Activated CD8-positive, alpha-beta T cell treated with anti-CD3 and anti-CD28 coated beads for 36 hours (primary cell): ENCODE results near the gene TNIK. TPM values are rescaled to one million over a fixed set of nuclear protein-coding genes. Genes with fewer than 3 reads are reported as not detected.
"Not testable (repeated sequence)": the region's sequence is repeated elsewhere in the genome, so short reads cannot be mapped to it uniquely, and the experiment has no call there.

ENCODE experiments used
- ATAC-seq: fragments of 200-7000 bp; cut with Tn5 transposase; one replicate; pipeline ENCODE4 v1.10.0; 2021; ENCODE audit warnings: mild to moderate bottlenecking, moderate library complexity
- CTCF ChIA-PET: fragments of 350-600 bp; sonication (Branson Sonifier 250); formaldehyde crosslinking; loops from one replicate; lab custom pipeline; 2021; ENCODE audit warnings: antibody characterized with exemption; lab: Charles Lee
- POLR2A ChIA-PET: fragments of 350-600 bp; sonication (Branson Sonifier 250); formaldehyde crosslinking; loops from one replicate; lab custom pipeline; 2021; ENCODE audit warnings: antibody characterized with exemption; lab: Charles Lee
- DNase-seq: peaks from one replicate; pipeline ENCODE4 v3.0.0-alpha.2; 2020
- H3K27ac Mint-ChIP-seq: one replicate; pipeline ENCODE4 v1.8.0; 2021; ENCODE audit warnings: mild to moderate bottlenecking, mixed read lengths
- H3K27me3 Mint-ChIP-seq: one replicate; pipeline ENCODE4 v1.8.0; 2021; ENCODE audit warnings: mixed read lengths
- H3K36me3 Mint-ChIP-seq: one replicate; pipeline ENCODE4 v1.8.0; 2021; ENCODE audit warnings: low read depth, mixed read lengths
- H3K4me1 Mint-ChIP-seq: one replicate; pipeline ENCODE4 v1.8.0; 2021; ENCODE audit warnings: low read depth, mixed read lengths
- H3K4me3 Mint-ChIP-seq: one replicate; pipeline ENCODE4 v1.8.0; 2021; ENCODE audit warnings: mild to moderate bottlenecking, moderate library complexity, mixed read lengths
- H3K9me3 Mint-ChIP-seq: one replicate; pipeline ENCODE4 v1.8.0; 2021; ENCODE audit warnings: mixed read lengths
- intact Hi-C: fragments of 100-400 bp; cut with micrococcal nuclease; formaldehyde crosslinking; loops from one replicate; pipeline ENCODE4 v1.10.0; 2022
- total RNA-seq, 2 experiments: library from RNA; stranded (reverse); gene quantifications; one replicate each; pipeline ENCODE4 v1.2.3, GENCODE V29; 2021
- TF ChIP-seq, protein P1 (sequence below): fragments of 200-600 bp; IDR thresholded peaks from one replicate; pipeline ENCODE4 v1.8.0; 2022; ENCODE audit warnings: antibody characterized with exemption, mild to moderate bottlenecking

TNIK gene
- total RNA-seq, 2 experiments from 2014 or later, result 25.1 to 28.8 TPM

GRCh38 chr3:171451915-171452314, 8.3 kb downstream of the TNIK start:
- intact Hi-C loops, result loop anchor here (10.0 kb wide), 1 partner anchor 287 kb away; no protein-coding TSS in a partner anchor
- TF ChIP-seq, protein P1, sequence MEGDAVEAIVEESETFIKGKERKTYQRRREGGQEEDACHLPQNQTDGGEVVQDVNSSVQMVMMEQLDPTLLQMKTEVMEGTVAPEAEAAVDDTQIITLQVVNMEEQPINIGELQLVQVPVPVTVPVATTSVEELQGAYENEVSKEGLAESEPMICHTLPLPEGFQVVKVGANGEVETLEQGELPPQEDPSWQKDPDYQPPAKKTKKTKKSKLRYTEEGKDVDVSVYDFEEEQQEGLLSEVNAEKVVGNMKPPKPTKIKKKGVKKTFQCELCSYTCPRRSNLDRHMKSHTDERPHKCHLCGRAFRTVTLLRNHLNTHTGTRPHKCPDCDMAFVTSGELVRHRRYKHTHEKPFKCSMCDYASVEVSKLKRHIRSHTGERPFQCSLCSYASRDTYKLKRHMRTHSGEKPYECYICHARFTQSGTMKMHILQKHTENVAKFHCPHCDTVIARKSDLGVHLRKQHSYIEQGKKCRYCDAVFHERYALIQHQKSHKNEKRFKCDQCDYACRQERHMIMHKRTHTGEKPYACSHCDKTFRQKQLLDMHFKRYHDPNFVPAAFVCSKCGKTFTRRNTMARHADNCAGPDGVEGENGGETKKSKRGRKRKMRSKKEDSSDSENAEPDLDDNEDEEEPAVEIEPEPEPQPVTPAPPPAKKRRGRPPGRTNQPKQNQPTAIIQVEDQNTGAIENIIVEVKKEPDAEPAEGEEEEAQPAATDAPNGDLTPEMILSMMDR, result no peak
- Mint-ChIP-seq H3K36me3 (no peaks in the 10 kb centered on the region), H3K4me1 (peaks cover 34% of the 10 kb centered on the region), H3K4me3 (no peak overlapping the region), H3K27ac (no peak overlapping the region), H3K9me3 (no peaks in the 10 kb centered on the region), H3K27me3 (no peaks in the 10 kb centered on the region)
- ATAC-seq (no peak), DNase-seq (no peak)
- ChIA-PET CTCF (interaction anchor here (1.0 to 1.5 kb wide), 5 partner anchors 9 to 121 kb away, joined by 3 to 4 read pairs (median 3); partner anchors contain the start of gene TNIK), POLR2A (no interaction called here)

- CTCF ChIA-PET, result interaction anchor here (0.6 to 2.2 kb wide), 3 partner anchors 11 to 258 kb away, joined by 3 to 9 read pairs (median 3); no protein-coding TSS in a partner anchor
- peaks cover 44% of the 10 kb centered on the region for H3K4me1 Mint-ChIP-seq
- H3K4me3 Mint-ChIP-seq, H3K36me3 Mint-ChIP-seq, DNase-seq, intact Hi-C loops, H3K9me3 Mint-ChIP-seq, H3K27me3 Mint-ChIP-seq, ATAC-seq, H3K27ac Mint-ChIP-seq: not testable (repeated sequence)
- POLR2A ChIA-PET, result interaction anchor here (1.0 kb wide), 1 partner anchor 61 kb away, joined by 3 read pairs; no protein-coding TSS in a partner anchor
Observed at GRCh38 chr3:171447579-171447891, 12.7 kb downstream of the TNIK start.

GRCh38 chr3:171446801-171447578, 13.2 kb downstream of the TNIK start:
- peaks cover 50% of the 10 kb centered on the region for H3K4me1 Mint-ChIP-seq
- intact Hi-C loops, result no loop called here
- no peaks in the 10 kb centered on the region for H3K9me3 Mint-ChIP-seq
- H3K4me3 Mint-ChIP-seq, result no peak overlapping the region
- no peak for ATAC-seq
- no peak overlapping the region for H3K27ac Mint-ChIP-seq
- H3K27me3 Mint-ChIP-seq, result no peaks in the 10 kb centered on the region
- no peak for DNase-seq
- TF ChIP-seq, protein P1, result no peak
- ChIA-PET POLR2A (interaction anchor here (1.0 kb wide), 1 partner anchor 60 kb away, joined by 3 read pairs; no protein-coding TSS in a partner anchor), CTCF (interaction anchor here (0.6 to 2.2 kb wide), 5 partner anchors 10 to 284 kb away, joined by 3 to 9 read pairs (median 3); no protein-coding TSS in a partner anchor)
- peaks cover 8% of the 10 kb centered on the region for H3K36me3 Mint-ChIP-seq

DNA sequence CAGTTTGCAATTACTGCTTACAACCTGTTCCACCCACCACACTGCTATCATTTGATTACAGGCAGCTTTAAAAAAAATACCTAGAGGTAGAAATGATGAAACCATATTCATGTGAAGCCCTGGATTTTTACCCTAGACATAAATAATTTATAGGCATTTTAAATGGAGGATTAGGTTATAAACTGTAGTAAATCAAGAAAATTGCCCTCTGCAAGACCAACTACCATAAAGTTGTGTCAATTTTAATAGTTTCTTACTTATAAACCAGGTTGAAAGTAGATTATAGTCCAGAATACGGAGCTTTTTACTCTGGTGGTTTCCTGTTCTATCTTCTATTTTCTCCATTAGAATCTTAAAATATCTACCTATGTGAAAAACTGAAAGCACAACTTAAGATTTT, 13.9 kb downstream of the TNIK start:
- DNase-seq (no peak), ATAC-seq (no peak)
- CTCF ChIA-PET, result interaction anchor here (1.1 to 2.2 kb wide), 5 partner anchors 9 to 284 kb away, joined by 3 to 9 read pairs (median 3); no protein-coding TSS in a partner anchor
- Mint-ChIP-seq H3K4me1 (peaks cover 54% of the 10 kb centered on the region), H3K4me3 (no peak overlapping the region), H3K9me3 (no peaks in the 10 kb centered on the region), H3K27me3 (no peaks in the 10 kb centered on the region), H3K36me3 (peaks cover 8% of the 10 kb centered on the region), H3K27ac (no peak overlapping the region)
- TF ChIP-seq, protein P1, result no peak
- intact Hi-C loops, result no loop called here
- POLR2A ChIA-PET, result interaction anchor here (0.6 kb wide), 1 partner anchor 322 kb away, joined by 3 read pairs; no protein-coding TSS in a partner anchor

DNA sequence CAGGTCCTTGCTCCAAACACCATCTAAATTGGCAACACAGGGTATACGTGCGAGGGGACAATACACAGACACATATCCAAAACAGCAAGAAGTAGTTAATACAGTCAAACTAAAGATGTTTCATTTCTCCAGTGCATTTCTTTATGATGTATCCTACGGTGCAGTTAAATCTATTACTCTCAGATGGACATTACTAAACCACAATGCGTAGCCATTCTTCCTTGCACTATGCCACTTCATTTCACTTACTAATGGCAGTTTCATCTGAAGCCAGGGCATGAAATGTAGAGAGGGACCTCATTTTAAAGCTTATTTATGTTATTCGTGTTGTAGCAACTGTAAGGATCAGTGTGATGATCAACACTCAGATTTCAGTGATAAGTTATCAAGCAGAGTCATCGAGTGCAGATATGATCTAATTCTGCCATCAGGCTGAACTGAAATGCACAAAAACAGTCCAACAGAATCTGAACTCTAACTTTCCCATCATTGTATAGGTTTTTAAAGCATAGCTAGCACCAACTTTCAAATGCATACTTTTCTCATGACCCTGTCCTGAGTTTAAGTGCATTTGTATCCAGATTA, 14.5 kb downstream of the TNIK start:
- DNase-seq, result no peak
- H3K4me3 Mint-ChIP-seq, result no peak overlapping the region
- no peak overlapping the region for H3K27ac Mint-ChIP-seq
- no peaks in the 10 kb centered on the region for H3K27me3 Mint-ChIP-seq
- POLR2A ChIA-PET, result interaction anchor here (0.5 to 0.6 kb wide), 2 partner anchors 177 to 322 kb away, joined by 3 read pairs; no protein-coding TSS in a partner anchor
- H3K36me3 Mint-ChIP-seq, result peaks cover 8% of the 10 kb centered on the region
- no peaks in the 10 kb centered on the region for H3K9me3 Mint-ChIP-seq
- H3K4me1 Mint-ChIP-seq, result peaks cover 55% of the 10 kb centered on the region
- TF ChIP-seq, protein P1, result no peak
- ATAC-seq, result no peak
- CTCF ChIA-PET, result interaction anchor here (1.1 to 2.2 kb wide), 4 partner anchors 9 to 283 kb away, joined by 3 to 9 read pairs (median 3); no protein-coding TSS in a partner anchor
- intact Hi-C loops, result no loop called here
